ENCODE results near the gene SLC10A1.

GRCh38 chr14:69814397-69814796 lies 17.4 kb upstream of the SLC10A1 start:
- no peak for TF ChIP-seq CTCF (optimal IDR thresholded peaks at IDR 0.05 in 1 of 3, IDR thresholded peaks at IDR 0.05 in 1 of 3, conservative IDR thresholded peaks at IDR 0.05 in 1 of 3; ENCODE audit: extremely low read depth in 1 of 3, insufficient read depth in 2 of 3, low read length in 3 of 3)
- TF ChIP-seq EZH2 (IDR thresholded peaks at IDR 0.05; ENCODE audit: low read length) = no peak

Data from keratinocyte (primary cell).